AG04449 (cell line): ENCODE results near the gene PDE4B.

Experiments
- CTCF ChIA-PET: fragments of 350-600 bp; formaldehyde crosslinking; extraction: SDS; loops from one replicate; lab custom pipeline; 2021; ENCODE audit warnings: antibody characterized with exemption; lab: Yijun Ruan, JAX
- POLR2A ChIA-PET: fragments of 400-600, 350-600 bp; formaldehyde crosslinking; extraction: SDS; loops from one replicate; lab custom pipeline; 2020; ENCODE audit warnings: antibody characterized with exemption, inconsistent platforms; lab: Yijun Ruan, JAX
- DNase-seq: peaks from one replicate; pipeline ENCODE4 v3.0.0-alpha.2; 2010; ENCODE audit warnings: low read depth, low spot score
- H3K4me3 ChIP-seq: 2 replicates; pipeline ENCODE4 v1.5.1; 2011; ENCODE audit warnings: low read depth, mild to moderate bottlenecking, control low read depth, low read length
- TF ChIP-seq, protein P1 (sequence below): IDR thresholded peaks from one replicate; pipeline ENCODE4 v1.5.1; 2011; ENCODE audit warnings: mild to moderate bottlenecking, moderate library complexity, low read length, control low read depth, inconsistent platforms; ENCODE audit not compliant: insufficient read depth; ENCODE audit errors: missing control alignments

The PDE4B gene

DNA sequence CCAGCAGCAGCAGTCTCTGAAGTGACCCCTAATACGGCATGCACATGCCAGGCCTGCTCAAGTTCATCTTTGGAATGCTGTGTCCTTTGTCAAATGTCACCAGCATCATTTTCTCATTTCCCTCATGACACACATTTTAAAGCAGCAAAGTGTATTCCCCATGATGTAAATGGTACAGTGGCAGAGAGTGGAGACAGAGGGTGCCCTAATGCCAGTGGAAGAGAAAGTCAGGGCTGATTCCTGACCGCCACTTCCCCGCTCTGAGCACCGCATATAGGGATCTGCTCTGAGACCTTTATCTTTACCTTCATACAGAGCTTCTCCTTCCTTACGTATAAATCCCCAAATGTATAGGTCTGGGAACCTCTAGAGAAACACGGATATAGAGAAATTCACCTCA lies 518.9 kb downstream of the PDE4B start:
- POLR2A ChIA-PET: no interaction called here
- TF ChIP-seq, protein P1, sequence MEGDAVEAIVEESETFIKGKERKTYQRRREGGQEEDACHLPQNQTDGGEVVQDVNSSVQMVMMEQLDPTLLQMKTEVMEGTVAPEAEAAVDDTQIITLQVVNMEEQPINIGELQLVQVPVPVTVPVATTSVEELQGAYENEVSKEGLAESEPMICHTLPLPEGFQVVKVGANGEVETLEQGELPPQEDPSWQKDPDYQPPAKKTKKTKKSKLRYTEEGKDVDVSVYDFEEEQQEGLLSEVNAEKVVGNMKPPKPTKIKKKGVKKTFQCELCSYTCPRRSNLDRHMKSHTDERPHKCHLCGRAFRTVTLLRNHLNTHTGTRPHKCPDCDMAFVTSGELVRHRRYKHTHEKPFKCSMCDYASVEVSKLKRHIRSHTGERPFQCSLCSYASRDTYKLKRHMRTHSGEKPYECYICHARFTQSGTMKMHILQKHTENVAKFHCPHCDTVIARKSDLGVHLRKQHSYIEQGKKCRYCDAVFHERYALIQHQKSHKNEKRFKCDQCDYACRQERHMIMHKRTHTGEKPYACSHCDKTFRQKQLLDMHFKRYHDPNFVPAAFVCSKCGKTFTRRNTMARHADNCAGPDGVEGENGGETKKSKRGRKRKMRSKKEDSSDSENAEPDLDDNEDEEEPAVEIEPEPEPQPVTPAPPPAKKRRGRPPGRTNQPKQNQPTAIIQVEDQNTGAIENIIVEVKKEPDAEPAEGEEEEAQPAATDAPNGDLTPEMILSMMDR: no peak
- no peak overlapping the region for H3K4me3 ChIP-seq
- no peak for DNase-seq
- CTCF ChIA-PET: interaction anchor here (1.3 kb wide), 1 partner anchor 15 kb away, joined by 3 read pairs; no protein-coding TSS in a partner anchor

- TF ChIP-seq, protein P1: no peak
- POLR2A ChIA-PET: no interaction called here
- CTCF ChIA-PET: no interaction called here
- DNase-seq: no peak
- no peak overlapping the region for H3K4me3 ChIP-seq
Observed at GRCh38 chr1:66312271-66312990, 519.7 kb downstream of the PDE4B start.

DNA sequence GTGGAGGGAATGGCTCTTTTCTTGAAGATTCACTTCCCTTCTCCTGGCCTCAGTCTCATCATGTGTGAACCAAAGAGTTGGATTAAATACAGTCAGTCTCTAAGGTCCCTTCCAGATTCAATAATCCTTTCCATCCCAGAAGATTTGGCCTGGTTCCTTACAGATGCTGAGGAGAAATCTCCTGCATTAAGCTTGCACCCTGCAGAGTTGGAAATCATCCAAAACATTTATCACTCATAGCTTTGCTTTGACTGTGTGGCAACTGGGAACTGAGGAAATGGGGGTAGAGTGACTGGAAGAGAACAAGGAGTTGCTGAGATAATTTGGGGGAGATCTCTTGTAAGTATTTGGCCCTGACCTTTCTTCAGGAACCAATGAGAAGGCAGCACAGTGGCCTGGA lies 520.7 kb downstream of the PDE4B start:
- DNase-seq: no peak
- ChIA-PET POLR2A (no interaction called here), CTCF (interaction anchor here (1.2 kb wide), 1 partner anchor 12 kb away, joined by 4 read pairs; no protein-coding TSS in a partner anchor)
- TF ChIP-seq, protein P1: no peak
- H3K4me3 ChIP-seq: no peak overlapping the region

DNA sequence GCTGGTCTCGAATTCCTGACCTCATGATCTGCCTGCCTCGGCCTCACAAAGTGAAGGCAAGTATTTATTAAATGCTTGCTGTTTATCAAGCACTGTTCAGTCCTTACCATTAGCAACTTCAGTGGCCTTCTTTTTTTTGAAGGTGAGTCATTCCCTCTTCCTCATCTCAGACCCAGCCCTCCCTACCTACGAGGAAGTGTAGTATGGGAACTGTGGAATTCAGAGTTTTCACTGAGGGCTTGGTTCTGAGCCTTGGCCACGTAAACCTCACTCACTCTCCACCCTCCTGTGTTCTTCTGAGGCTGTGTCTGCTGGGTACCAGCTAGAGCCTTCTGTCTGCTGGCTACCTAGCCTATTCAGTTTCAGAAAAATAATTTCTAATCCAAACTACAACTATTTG lies 523.0 kb downstream of the PDE4B start:
- ChIA-PET POLR2A (no interaction called here), CTCF (no interaction called here)
- H3K4me3 ChIP-seq: no peak overlapping the region
- TF ChIP-seq, protein P1: no peak
- DNase-seq: no peak

GRCh38 chr1:66316464-66317247 lies 524.0 kb downstream of the PDE4B start:
- DNase-seq: no peak
- TF ChIP-seq, protein P1: no peak
- ChIA-PET CTCF (no interaction called here), POLR2A (no interaction called here)
- H3K4me3 ChIP-seq: no peak overlapping the region

- DNase-seq: no peak
- CTCF ChIA-PET: no interaction called here
- TF ChIP-seq, protein P1: no peak
- POLR2A ChIA-PET: interaction anchor here (0.8 kb wide), 1 partner anchor 31 kb away, joined by 3 read pairs; no protein-coding TSS in a partner anchor
- H3K4me3 ChIP-seq: no peak overlapping the region
Observed at GRCh38 chr1:66317248-66317515, 524.5 kb downstream of the PDE4B start.
